WI38 (cell line): ENCODE measurements around the gene SLC9A7.
A peak's percentile ranks its signal among the peaks of the same experiment; 100 is the strongest.

Experiments
- H3K4me3 ChIP-seq: 2 replicates; pipeline ENCODE4 v1.5.1; 2011; ENCODE audit warnings: low read depth, mild to moderate bottlenecking, control low read depth, low read length
- CTCF ChIP-seq: IDR thresholded peaks from 2 replicates; pipeline ENCODE4 v1.5.1; 2012; ENCODE audit warnings: low read depth, mild to moderate bottlenecking, control low read depth, low read length

Gene SLC9A7

DNA sequence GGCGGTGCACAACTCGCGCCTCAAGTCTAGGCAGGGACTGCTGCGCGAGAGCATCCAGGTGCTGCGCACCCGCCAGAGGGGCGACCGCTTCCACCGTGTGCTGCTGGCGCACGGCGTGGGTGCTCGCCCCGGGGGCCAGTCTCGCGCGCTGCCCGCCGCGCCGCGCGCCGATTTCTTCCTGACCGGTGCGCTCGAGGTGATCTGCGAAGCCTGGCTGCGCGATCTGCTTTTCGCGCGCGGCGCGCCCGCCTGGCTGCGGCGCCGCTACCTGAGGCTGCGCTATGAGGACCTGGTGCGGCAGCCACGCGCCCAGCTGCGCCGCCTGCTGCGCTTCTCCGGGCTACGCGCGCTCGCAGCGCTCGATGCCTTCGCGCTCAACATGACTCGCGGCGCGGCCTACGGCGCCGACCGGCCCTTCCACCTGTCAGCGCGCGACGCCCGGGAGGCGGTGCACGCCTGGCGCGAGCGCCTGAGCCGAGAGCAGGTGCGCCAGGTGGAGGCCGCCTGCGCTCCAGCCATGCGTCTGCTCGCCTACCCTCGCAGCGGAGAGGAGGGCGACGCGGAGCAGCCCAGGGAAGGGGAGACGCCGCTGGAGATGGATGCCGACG is 184.0 kb downstream of the SLC9A7 start:
- peak overlapping the region; percentile 61 for H3K4me3 ChIP-seq
- no peak for TF ChIP-seq CTCF

DNA sequence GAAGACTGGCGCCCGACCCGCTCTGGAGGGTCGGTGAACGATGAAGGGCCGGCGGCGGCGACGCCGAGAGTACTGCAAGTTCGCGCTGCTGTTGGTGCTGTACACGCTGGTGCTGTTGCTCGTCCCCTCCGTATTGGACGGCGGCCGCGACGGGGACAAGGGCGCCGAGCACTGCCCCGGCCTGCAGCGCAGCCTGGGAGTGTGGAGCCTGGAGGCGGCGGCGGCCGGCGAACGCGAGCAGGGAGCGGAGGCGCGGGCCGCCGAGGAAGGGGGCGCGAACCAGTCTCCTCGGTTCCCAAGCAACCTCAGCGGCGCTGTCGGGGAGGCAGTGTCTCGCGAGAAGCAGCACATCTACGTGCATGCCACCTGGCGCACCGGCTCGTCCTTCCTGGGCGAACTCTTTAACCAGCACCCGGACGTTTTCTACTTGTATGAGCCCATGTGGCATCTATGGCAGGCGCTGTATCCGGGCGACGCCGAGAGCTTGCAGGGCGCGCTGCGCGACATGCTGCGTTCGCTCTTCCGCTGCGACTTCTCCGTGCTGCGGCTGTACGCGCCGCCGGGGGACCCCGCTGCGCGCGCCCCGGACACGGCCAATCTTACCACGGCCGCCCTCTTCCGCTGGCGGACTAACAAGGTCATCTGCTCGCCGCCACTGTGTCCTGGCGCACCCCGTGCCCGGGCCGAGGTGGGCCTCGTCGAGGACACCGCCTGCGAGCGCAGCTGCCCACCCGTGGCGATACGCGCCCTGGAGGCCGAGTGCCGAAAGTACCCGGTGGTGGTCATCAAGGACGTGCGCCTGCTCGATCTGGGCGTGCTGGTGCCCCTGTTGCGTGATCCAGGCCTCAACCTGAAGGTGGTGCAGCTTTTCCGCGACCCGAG is 184.8 kb downstream of the SLC9A7 start:
- TF ChIP-seq CTCF = no peak
- H3K4me3 ChIP-seq = peak overlapping the region; percentile 61

DNA sequence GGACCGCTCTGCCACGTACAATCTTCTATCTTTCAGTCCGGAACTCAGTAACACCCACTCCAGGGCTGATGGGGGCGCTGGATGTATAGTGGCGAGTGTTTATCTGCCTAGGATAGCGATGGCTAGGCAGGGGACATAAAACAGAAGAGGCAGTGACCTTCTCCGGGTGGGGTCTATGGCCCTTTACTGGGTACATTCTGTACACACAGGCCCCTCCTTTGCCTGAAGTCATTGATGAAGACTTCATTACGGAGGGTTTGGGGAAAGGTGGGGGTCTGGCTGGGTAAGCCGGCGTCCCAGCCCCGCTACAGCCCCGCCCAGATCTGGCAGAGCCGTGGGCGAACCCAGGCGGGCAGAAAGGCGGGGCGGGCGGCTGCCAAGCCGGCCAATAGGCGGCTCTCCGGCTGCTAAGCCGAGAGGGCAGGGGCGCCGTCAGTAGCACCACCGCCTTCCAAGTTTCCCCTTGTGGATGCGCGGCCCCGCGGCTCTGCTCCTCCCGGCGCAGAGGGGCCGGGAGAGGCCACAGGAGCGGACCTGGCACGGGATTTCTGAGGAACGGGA is 185.5 kb downstream of the SLC9A7 start, which contains the start of gene CHST7:
TSS of gene CHST7 (plus strand) at position 435 of the 561 bp plus-strand sequence. CDS start 167 bp downstream, outside the sequence.
- peak within 1 kb of the TSS; percentile 61 for H3K4me3 ChIP-seq
- TF ChIP-seq CTCF = peak; percentile 25; the same call in 1 of the 2 replicates

- no peak for TF ChIP-seq CTCF
- H3K4me3 ChIP-seq = no peak overlapping the region
Measured at GRCh38 chrX:46572340-46572936, 186.5 kb downstream of the SLC9A7 start.

DNA sequence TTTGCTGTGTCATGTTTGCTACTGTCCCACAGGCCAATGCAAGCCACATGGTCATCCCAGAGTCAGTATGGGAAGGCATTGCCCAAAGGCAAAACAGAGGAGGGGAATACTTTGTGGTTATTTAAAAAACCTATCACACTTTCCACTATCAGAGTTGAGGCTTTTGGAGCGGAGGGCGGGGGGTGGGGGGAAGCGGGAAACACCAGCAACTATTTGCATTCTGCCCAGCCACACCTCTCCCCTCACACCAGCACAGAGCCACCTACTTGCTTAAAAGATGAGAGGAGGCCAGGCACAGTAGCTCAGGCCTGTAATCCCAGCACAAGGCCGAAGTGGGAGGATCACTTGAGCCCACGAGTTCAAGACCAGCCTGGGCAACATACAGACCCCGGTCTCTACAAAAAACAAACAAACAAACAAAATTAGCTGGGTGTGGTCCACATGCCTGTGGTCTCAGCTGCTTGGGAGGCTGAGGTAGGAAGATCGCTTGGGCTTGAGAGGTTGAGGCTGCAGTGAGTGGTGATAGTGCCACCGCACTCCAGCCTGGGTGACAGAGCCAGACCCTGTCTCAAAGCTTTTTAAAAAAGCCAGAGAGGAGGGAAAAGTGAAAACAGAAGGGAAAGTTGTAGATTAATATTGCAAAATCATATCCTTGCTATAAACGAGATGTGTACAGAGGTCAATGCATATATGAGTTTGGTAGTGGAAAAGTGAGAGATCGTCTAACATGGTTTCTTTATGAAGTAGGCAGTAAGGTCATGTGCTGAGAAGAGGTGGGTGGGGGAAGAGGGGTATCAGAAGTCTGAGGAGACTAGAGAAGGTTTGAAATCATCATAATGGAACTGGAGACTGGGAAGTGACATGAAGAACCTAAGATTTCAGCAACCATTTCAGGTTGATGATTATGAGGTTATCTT is 187.2 kb downstream of the SLC9A7 start:
- H3K4me3 ChIP-seq = no peak overlapping the region
- no peak for TF ChIP-seq CTCF

DNA sequence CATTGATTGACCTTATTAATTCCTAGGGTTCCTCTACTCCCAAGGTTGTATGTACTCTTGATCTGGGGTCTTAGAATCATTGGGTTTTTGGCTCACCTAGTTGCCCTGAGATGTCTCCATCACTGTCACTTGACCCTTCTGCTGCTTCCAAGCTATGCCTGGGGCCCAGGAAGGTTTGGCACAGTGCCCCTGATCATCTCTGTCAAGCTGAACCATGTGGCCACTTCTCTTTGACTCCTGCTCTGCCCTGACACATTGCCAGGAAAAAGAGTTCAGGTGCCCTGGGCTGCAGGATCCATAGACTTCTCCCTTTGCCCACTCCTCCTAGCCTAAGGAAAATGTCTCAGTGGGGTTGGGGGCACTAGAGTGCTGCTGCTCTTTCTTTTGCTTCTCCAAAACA is 189.3 kb downstream of the SLC9A7 start:
- no peak for TF ChIP-seq CTCF
- no peak overlapping the region for H3K4me3 ChIP-seq
